HL-60 (cell line): ENCODE results near the gene CASP1.

Experiments used
- DNase-seq, 2 experiments: peaks; one replicate each; pipeline ENCODE4 v3.0.0-alpha.2; 2010 to 2020; ENCODE audit warnings: low read depth in 1 of 2, low spot score in 1 of 2
- H3K27ac ChIP-seq: fragments of 250-450 bp; sonication (Bioruptor Pico); replicated peaks from 2 replicates; pipeline ENCODE4 v1.5.1; 2020; ENCODE audit warnings: mild to moderate bottlenecking, moderate library complexity
- H3K27me3 ChIP-seq: fragments of 250-450 bp; sonication (Bioruptor Pico); 2 replicates; pipeline ENCODE4 v1.5.1; 2021; ENCODE audit warnings: mild to moderate bottlenecking, moderate library complexity; ENCODE audit not compliant: insufficient read depth, poor library complexity, severe bottlenecking
- H3K4me3 ChIP-seq: replicated peaks from 2 replicates; pipeline ENCODE4 v1.5.1; 2011; ENCODE audit warnings: mild to moderate bottlenecking, control low read depth, low read length; ENCODE audit not compliant: insufficient read depth
- CTCF ChIP-seq: IDR thresholded peaks from one replicate; pipeline ENCODE4 v1.5.1; 2011; ENCODE audit warnings: low read length, control low read depth, inconsistent platforms; ENCODE audit not compliant: insufficient read depth
- GABPA ChIP-seq: IDR thresholded peaks from 2 replicates; pipeline ENCODE4 v1.6.1; 2012; ENCODE audit warnings: low read depth
- POLR2AphosphoS5 ChIP-seq: IDR thresholded peaks from 2 replicates; pipeline ENCODE4 v1.6.1; 2012; ENCODE audit warnings: low read depth
- SPI1 ChIP-seq: IDR thresholded peaks from 2 replicates; pipeline ENCODE4 v1.6.1; 2012; ENCODE audit warnings: low read depth, mild to moderate bottlenecking, borderline replicate concordance
- TF ChIP-seq, protein P1 (sequence below): IDR thresholded peaks from 2 replicates; pipeline ENCODE4 v1.6.1; 2012; ENCODE audit warnings: low read depth; ENCODE audit not compliant: insufficient replicate concordance

CASP1 gene

DNA sequence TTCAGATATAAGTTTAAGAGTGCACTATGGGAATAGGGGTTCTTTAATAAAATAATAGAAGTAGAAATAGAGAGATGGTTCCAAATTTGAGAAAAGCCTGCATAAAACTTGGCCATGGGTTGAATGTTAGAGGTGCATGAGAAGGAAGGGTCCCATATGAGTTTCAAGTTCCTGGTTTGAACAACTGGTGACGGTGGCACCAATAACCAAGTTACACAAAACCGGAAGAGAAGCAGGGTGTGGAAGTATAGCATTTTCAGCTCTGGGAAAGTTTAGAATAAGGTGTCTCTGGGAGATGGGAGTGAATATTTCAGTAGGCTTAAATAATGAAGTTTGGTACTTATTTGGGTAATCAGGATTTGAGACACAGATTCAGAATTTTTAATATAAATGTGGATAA, 2.4 kb downstream of the CASP1 start:
- Histone ChIP-seq H3K27ac (peak overlapping the region; percentile 34), H3K4me3 (peak overlapping the region; percentile 44), H3K27me3 (no peaks in the 10 kb centered on the region)
- peak; percentile 38 to 44 for DNase-seq
- TF ChIP-seq, protein P1, sequence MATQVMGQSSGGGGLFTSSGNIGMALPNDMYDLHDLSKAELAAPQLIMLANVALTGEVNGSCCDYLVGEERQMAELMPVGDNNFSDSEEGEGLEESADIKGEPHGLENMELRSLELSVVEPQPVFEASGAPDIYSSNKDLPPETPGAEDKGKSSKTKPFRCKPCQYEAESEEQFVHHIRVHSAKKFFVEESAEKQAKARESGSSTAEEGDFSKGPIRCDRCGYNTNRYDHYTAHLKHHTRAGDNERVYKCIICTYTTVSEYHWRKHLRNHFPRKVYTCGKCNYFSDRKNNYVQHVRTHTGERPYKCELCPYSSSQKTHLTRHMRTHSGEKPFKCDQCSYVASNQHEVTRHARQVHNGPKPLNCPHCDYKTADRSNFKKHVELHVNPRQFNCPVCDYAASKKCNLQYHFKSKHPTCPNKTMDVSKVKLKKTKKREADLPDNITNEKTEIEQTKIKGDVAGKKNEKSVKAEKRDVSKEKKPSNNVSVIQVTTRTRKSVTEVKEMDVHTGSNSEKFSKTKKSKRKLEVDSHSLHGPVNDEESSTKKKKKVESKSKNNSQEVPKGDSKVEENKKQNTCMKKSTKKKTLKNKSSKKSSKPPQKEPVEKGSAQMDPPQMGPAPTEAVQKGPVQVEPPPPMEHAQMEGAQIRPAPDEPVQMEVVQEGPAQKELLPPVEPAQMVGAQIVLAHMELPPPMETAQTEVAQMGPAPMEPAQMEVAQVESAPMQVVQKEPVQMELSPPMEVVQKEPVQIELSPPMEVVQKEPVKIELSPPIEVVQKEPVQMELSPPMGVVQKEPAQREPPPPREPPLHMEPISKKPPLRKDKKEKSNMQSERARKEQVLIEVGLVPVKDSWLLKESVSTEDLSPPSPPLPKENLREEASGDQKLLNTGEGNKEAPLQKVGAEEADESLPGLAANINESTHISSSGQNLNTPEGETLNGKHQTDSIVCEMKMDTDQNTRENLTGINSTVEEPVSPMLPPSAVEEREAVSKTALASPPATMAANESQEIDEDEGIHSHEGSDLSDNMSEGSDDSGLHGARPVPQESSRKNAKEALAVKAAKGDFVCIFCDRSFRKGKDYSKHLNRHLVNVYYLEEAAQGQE = no peak
- TF ChIP-seq POLR2AphosphoS5 (no peak), GABPA (no peak; the same call in 1 of the 2 replicates), SPI1 (no peak), CTCF (no peak)

DNA sequence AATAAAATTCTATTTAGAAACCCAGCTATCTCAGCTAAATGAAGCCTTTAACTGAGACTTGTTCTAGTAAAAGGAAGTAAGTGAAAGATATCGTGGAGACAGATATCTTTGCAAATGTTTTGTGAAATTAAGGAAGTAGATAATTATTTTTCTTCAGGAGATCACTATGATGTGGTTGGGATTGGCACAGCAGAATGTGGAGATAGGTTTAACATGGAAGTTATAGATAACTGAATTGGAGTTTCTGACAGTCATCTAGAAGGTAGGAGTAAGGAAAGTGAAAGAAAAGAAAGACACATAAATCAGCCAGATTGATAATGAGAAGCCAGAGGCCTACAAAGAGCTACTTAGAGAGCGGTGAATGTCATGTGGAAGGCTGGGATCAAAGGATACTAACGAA, 7.3 kb downstream of the CASP1 start:
- H3K27me3 ChIP-seq = no peaks in the 10 kb centered on the region

GRCh38 chr11:105024394-105024793, 10.6 kb downstream of the CASP1 start:
- no peak overlapping the region for H3K27ac ChIP-seq
- no peak for DNase-seq
- H3K27me3 ChIP-seq = no peaks in the 10 kb centered on the region
- TF ChIP-seq, protein P1 = no peak
- TF ChIP-seq GABPA = no peak
- no peak for TF ChIP-seq POLR2AphosphoS5
- TF ChIP-seq SPI1 = peak; percentile 70; the same call in 1 of the 2 replicates
- no peak for TF ChIP-seq CTCF
- H3K4me3 ChIP-seq = no peak overlapping the region

More for the DNA sequence above, 7.3 kb downstream of the CASP1 start:
- TF ChIP-seq CTCF (no peak), GABPA (no peak), POLR2AphosphoS5 (no peak), SPI1 (no peak)
- TF ChIP-seq, protein P1 = no peak
- H3K4me3 ChIP-seq = no peak overlapping the region
- no peak overlapping the region for H3K27ac ChIP-seq
- no peak for DNase-seq
